OCI-M1 (cell line): ENCODE measurements around the gene SBNO2.
A peak's percentile ranks its signal among the peaks of the same experiment; 100 is the strongest.
"Not testable (repeated sequence)": the region's sequence is repeated elsewhere in the genome, so short reads cannot be mapped to it uniquely, and the experiment has no call there.

ENCODE experiments used
- DNase-seq: peaks from one replicate; lab custom pipeline; 2025; lab: John Stamatoyannopoulos, UW

SBNO2 gene

DNA sequence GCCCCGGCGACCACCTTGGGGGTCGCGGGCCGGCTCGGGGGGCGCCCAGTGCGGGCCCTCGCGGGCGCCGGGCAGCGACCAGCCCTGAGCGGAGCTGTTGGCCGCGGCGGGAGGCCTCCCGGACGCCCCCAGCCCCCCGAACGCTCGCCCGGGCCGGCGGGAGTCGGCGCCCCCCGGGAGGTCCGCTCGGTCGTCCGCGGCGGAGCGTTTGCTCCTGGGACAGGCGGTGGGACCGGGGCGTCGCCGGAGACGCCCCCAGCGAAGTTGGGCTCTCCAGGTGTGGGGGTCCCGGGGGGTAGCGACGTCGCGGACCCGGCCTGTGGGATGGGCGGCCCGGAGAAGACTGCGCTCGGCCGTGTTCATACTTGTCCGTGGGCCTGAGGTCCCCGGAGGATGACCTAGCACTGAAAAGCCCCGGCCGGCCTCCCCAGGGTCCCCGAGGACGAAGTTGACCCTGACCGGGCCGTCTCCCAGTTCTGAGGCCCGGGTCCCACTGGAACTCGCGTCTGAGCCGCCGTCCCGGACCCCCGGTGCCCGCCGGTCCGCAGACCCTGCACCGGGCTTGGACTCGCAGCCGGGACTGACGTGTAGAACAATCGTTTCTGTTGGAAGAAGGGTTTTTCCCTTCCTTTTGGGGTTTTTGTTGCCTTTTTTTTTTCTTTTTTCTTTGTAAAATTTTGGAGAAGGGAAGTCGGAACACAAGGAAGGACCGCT lies 32.2 kb upstream of the SBNO2 start:
- DNase-seq = no peak

- DNase-seq = peak; percentile 97
Observed at GRCh38 chr19:1205114-1206099, 31.3 kb upstream of the SBNO2 start, which contains the start of gene STK11. TSS of gene STK11 (plus strand) at chr19:1205778. CDS start at chr19:1206914, 1,136 bp downstream.

DNA sequence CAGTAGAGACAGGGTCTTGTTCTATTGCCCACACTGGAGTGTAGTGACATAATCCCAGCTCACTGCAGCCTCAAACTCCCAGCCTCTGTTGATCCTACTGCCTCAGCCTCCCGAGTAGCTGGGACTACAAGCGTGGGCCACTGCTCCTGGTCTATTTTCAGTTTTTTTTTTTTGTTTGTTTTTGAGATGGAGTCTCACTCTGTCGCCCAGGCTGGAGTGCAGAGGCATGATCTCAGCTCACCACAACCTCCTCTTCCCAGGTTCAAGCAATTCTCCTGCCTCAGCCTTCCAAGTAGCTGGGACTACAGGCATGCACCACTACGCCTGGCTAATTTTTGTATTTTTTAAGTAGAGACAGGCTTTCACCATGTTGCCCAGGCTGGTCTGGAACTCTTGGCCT lies 26.5 kb upstream of the SBNO2 start:
- DNase-seq = not testable (repeated sequence)

DNA sequence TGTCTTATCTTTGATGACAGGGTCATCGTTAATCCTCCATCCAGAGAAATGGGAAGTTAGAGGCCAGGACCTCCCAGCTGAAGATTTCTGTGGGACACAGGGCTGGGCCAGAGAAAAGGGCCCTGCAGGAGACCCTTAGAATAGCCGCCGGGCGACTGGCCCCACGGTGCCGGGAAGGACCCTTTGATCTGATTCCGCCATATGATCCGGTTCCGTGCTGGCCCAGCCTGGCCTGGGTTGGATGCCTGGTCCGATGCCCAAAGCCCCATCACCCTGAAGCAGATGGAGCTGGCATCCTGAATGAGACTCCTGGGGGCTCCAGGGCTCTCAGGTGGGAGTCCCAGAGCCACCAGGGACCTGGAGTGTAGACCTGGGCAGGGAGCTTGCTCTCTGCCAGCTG lies 25.5 kb upstream of the SBNO2 start:
- DNase-seq = peak; percentile 7

GRCh38 chr19:1189419-1189818 lies 15.4 kb upstream of the SBNO2 start:
- DNase-seq = no peak

DNA sequence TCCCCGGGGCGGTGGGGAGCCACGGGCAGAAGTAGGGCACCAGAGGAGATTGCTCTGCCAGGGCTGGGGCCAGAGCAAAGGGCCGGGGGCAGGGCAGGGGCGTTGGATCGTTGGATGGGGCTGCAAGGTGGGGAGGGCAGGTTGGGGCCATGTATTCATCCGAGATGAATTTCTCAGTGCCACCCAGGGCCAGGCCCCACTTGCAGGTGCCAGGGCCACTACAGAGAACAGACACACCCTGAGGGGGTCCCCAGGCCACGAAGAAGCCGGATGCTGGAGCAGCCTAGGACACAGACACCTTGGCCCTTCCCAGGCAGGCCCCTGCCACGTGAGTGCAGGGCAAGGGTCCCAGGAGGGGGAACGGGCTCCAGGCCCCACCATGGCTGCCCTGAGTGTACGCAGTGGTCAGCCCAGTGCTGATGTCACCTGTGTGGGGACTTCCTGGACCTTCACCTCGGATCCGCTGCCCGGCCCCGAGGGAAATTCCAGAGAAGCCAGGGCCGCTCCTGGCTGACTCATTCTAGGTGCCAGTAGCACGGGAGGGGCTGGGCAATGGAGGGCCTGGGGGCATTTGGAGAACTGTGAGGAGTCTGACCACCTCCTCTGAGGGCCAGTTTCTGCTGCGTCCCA lies 9.6 kb upstream of the SBNO2 start:
- no peak for DNase-seq

GRCh38 chr19:1182727-1183126 lies 8.7 kb upstream of the SBNO2 start:
- DNase-seq = no peak

GRCh38 chr19:1182068-1182467 lies 8.0 kb upstream of the SBNO2 start:
- no peak for DNase-seq

DNA sequence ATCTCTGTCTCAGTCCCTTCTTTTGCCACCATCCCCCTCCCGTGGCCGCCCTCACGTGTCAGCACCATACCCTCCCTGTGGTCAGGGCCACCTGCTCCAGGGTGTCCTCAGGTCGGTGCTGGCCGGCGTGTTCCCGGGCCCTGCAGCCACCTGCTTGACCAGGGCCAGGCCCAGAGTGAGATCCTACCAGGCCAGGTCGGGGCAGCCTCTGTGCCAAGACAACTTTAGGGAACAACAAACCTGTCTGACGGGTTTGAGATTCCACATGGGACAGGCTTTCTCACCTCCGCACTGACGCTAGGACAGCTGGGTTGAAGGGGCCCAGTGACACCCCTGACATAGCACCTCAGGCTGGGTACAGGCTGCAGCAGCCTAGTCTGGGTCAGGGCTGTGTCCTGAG lies 7.5 kb upstream of the SBNO2 start:
- no peak for DNase-seq

- DNase-seq = no peak
Observed at GRCh38 chr19:1177322-1178114, 3.5 kb upstream of the SBNO2 start.

GRCh38 chr19:1173159-1173844 lies 766 bp downstream of the SBNO2 start:
- no peak for DNase-seq

- DNase-seq = no peak
Observed at GRCh38 chr19:1172353-1173158, 1.5 kb downstream of the SBNO2 start.

GRCh38 chr19:1171755-1172352 lies 2.2 kb downstream of the SBNO2 start:
- no peak for DNase-seq

- DNase-seq = no peak
Observed at GRCh38 chr19:1170938-1171754, 2.9 kb downstream of the SBNO2 start.

GRCh38 chr19:1169921-1170885 lies 3.9 kb downstream of the SBNO2 start:
- no peak for DNase-seq

DNA sequence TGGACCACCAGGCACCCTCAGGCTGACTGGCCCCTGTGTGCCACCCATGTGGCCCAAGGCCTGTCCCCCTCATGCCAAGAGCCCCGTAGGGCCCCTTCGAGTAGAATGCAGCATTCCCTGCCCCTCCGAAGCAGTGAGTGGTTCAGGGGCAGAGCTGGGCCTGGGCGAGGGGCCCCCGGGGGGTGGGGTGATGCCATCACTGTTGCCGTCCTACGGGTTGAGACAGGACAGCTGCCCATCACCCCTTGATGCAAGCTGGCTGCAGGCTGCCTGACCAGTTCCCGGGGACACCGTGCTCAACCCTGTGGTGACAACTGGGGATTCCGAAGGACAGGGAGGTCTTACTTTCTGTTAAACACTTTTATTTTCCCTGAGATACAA lies 4.7 kb downstream of the SBNO2 start:
- DNase-seq = no peak

GRCh38 chr19:1168572-1169410 lies 5.3 kb downstream of the SBNO2 start:
- no peak for DNase-seq
